Fibroblast of the aortic adventitia (primary cell): ENCODE data around the gene OR56A3. TPM values are rescaled to one million over a fixed set of nuclear protein-coding genes. Genes with fewer than 3 reads are reported as not detected.
"Not testable (repeated sequence)": the region's sequence is repeated elsewhere in the genome, so short reads cannot be mapped to it uniquely, and the experiment has no call there.

Source experiments
- DNase-seq: peaks from one replicate; pipeline ENCODE4 v3.0.0-alpha.2; 2010; ENCODE audit warnings: low read depth
- H3K4me3 ChIP-seq: 2 replicates; pipeline ENCODE4 v1.5.1; 2011; ENCODE audit warnings: low read depth, mild to moderate bottlenecking, control low read depth, low read length, moderate library complexity
- CTCF ChIP-seq: IDR thresholded peaks from 2 replicates; pipeline ENCODE4 v1.5.1; 2011; ENCODE audit warnings: mild to moderate bottlenecking, low read length, control low read depth, inconsistent platforms; ENCODE audit not compliant: insufficient read depth
- total RNA-seq: library from RNA; depleted of rRNA; stranded (reverse); fragments of >200 nt; gene quantifications from 2 replicates; pipeline ENCODE4 v1.2.3, GENCODE V29; 2012; ENCODE audit warnings: low replicate concordance

The OR56A3 gene
- total RNA-seq, 1 donor = not detected

- DNase-seq = no peak
- TF ChIP-seq CTCF = no peak
Measured at GRCh38 chr11:5933116-5933515, 8.9 kb upstream of the OR56A3 start.

GRCh38 chr11:5937868-5938602, 4.0 kb upstream of the OR56A3 start:
- no peak overlapping the region for H3K4me3 ChIP-seq
- TF ChIP-seq CTCF = no peak
- DNase-seq = no peak

More at GRCh38 chr11:5933116-5933515, 8.9 kb upstream of the OR56A3 start:
- no peak overlapping the region for H3K4me3 ChIP-seq

- DNase-seq = no peak
Measured at GRCh38 chr11:5938603-5938965, 3.5 kb upstream of the OR56A3 start.

GRCh38 chr11:5940748-5941147, 1.3 kb upstream of the OR56A3 start:
- TF ChIP-seq CTCF = no peak
- H3K4me3 ChIP-seq = no peak overlapping the region
- no peak for DNase-seq

More at GRCh38 chr11:5938603-5938965, 3.5 kb upstream of the OR56A3 start:
- no peak for TF ChIP-seq CTCF
- H3K4me3 ChIP-seq = no peak overlapping the region

DNA sequence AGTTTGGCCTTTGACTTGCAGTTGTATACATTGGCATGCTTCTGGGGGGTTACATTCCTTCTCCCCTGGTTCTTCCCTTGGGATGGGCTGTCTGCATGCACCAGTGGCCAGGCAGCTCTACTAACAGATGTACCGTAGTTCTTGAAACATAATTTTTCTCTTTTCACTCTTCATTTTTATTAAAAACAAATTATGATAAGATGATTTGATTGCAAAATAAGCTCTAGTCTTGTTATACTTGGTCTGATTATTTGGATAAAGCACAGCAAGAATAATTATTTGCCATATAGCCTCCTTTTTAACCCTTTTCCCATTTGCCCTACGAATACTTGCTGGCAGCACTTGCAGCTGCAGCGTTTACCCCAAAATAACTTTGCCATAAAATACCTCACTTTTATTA, 13.5 kb downstream of the OR56A3 start:
- H3K4me3 ChIP-seq = no peak overlapping the region
- no peak for TF ChIP-seq CTCF
- no peak for DNase-seq

- H3K4me3 ChIP-seq, DNase-seq: not testable (repeated sequence)
Measured at GRCh38 chr11:5960704-5961320, 18.8 kb downstream of the OR56A3 start.

DNA sequence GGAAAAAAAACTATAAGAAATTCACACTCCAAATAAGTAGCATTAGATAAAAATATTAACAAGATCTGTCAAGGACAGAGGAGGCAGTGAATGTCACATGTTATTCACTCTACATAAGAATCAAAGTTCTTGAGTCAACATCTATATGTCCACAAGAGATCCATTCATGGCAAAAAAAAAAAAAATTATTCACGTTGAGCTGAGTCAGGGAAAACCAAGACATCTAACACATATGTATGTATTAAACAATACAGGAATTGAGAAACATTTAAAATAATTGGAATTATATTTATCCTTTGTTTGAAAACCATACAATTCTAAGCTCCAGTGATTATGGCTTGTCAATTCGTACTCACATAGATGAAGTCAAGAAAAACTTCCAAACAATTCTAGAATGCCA, 24.9 kb downstream of the OR56A3 start:
- no peak overlapping the region for H3K4me3 ChIP-seq
- no peak for DNase-seq
- TF ChIP-seq CTCF = no peak
